Sigmoid colon (tissue), 7 donors: ENCODE measurements around the gene TNIK. TPM values are rescaled to one million over a fixed set of nuclear protein-coding genes. Genes with fewer than 3 reads are reported as not detected.

Source experiments
- DNase-seq: peaks from one replicate; pipeline ENCODE4 v3.0.0-alpha.2; 2019
- H3K27ac ChIP-seq, 4 donors: fragments of 200-600 bp; sonication (generic); one replicate each; pipeline ENCODE4 v1.5.1; 2016 to 2019; ENCODE audit warnings: mild to moderate bottlenecking in 1 of 4
- H3K27me3 ChIP-seq, 3 donors: fragments of 200-600 bp; sonication (generic); one replicate each; pipeline ENCODE4 v1.5.1; 2019; ENCODE audit warnings: mild to moderate bottlenecking in 1 of 3
- H3K36me3 ChIP-seq, 4 donors: fragments of 200-600 bp; sonication (generic); one replicate each; pipeline ENCODE4 v1.5.1; 2016 to 2019
- H3K4me1 ChIP-seq, 4 donors: fragments of 200-600 bp; sonication (generic); one replicate each; pipeline ENCODE4 v1.5.1; 2017 to 2019
- H3K4me3 ChIP-seq, 4 donors: fragments of 200-600 bp; sonication (generic); one replicate each; pipeline ENCODE4 v1.5.1; 2017 to 2019; ENCODE audit warnings: mild to moderate bottlenecking in 2 of 4, moderate library complexity in 1 of 4
- H3K9me3 ChIP-seq, 4 donors: fragments of 200-600 bp in 3 of 4; sonication (generic) in 3 of 4; one replicate each; pipeline versions ENCODE4 v1.5.1 to v1.6.1; 2013 to 2019
- EP300 ChIP-seq, 4 donors: sonication (generic); formaldehyde crosslinking; IDR thresholded peaks; one replicate each; pipeline ENCODE4 v1.6.1; 2017; ENCODE audit warnings: antibody characterized with exemption in 4 of 4
- POLR2A ChIP-seq, 2 donors: fragments of 450-650 bp; IDR thresholded peaks; one replicate each; pipeline ENCODE4 v1.6.1; 2016; ENCODE audit warnings: antibody characterized with exemption in 2 of 2, mild to moderate bottlenecking in 2 of 2, moderate library complexity in 2 of 2
- POLR2AphosphoS5 ChIP-seq, 4 donors: sonication (generic); formaldehyde crosslinking; IDR thresholded peaks; one replicate each; pipeline ENCODE4 v1.6.1; 2017; ENCODE audit warnings: antibody characterized with exemption in 4 of 4
- WGBS, 2 donors: extraction: QIAGEN DNeasy Blood & Tissue Kit; methylation state at CpG; one replicate each; pipeline ENCODE4 v1.1.7; 2013; 5-methylcytosine and 5-hydroxymethylcytosine counted together
- intact Hi-C: fragments of 100-400 bp; cut with DNase I; formaldehyde crosslinking; loops from one replicate; pipeline ENCODE4 v1.15.1; 2023
- polyA plus RNA-seq, 3 donors: library from polyadenylated mRNA; stranded (reverse); fragments of 200-250 nt; gene quantifications; one replicate each; pipeline ENCODE4 v1.2.3, GENCODE V29; 2013
- total RNA-seq, 4 donors: library from RNA; depleted of rRNA; stranded (reverse); fragments of >200 nt; gene quantifications; one replicate each; pipeline ENCODE4 v1.1.0, GENCODE V29; 2016
- TF ChIP-seq, protein P1 (sequence below), 4 experiments: fragments of 450-650 bp in 3 of 4; fragments of 200-600 bp in 1 of 4; IDR thresholded peaks; one replicate each; pipeline ENCODE4 v1.5.1; 2016 to 2019; ENCODE audit warnings: antibody characterized with exemption in 4 of 4, mild to moderate bottlenecking in 3 of 4, moderate library complexity in 2 of 4
- donor health status: healthy with polysubstance abuse.
- donor health status: Bipolar disorder and iron deficiency.
- donor health status: healthy.

The TNIK gene
- total and polyA plus RNA-seq, 7 donors, result 5.4 to 21.3 (median 9.2) TPM

DNA sequence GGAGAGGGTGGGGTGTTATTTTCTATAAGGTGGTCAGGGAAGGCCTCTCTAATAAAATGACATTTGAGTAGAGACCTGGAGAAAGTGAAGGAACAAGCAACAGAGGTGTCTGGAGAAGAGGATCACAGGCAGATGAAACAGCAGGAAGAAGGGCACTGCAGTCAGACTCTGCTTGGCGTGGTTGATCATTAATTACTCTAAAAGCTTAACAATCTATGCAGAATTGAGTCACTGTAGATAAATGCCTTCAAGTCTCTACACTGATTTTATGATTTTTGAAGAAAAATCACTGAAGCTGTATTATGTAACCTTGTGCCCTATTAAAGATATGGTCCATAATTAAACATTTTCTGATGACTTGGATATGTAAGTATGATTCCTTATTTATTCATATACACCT lies 114.2 kb downstream of the TNIK start:
- Histone ChIP-seq H3K27ac (no peak overlapping the region), H3K4me1 (peaks cover 0 to 7% (median 2%) of the 10 kb centered on the region in 4 donors), H3K9me3 (no peaks in the 10 kb centered on the region), H3K27me3 (no peaks in the 10 kb centered on the region), H3K36me3 (no peaks in the 10 kb centered on the region), H3K4me3 (no peak overlapping the region)
- no peak for DNase-seq
- intact Hi-C loops, result no loop called here
- TF ChIP-seq, protein P1, sequence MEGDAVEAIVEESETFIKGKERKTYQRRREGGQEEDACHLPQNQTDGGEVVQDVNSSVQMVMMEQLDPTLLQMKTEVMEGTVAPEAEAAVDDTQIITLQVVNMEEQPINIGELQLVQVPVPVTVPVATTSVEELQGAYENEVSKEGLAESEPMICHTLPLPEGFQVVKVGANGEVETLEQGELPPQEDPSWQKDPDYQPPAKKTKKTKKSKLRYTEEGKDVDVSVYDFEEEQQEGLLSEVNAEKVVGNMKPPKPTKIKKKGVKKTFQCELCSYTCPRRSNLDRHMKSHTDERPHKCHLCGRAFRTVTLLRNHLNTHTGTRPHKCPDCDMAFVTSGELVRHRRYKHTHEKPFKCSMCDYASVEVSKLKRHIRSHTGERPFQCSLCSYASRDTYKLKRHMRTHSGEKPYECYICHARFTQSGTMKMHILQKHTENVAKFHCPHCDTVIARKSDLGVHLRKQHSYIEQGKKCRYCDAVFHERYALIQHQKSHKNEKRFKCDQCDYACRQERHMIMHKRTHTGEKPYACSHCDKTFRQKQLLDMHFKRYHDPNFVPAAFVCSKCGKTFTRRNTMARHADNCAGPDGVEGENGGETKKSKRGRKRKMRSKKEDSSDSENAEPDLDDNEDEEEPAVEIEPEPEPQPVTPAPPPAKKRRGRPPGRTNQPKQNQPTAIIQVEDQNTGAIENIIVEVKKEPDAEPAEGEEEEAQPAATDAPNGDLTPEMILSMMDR (IDR thresholded peaks at IDR 0.05), result no peak
- TF ChIP-seq POLR2AphosphoS5 (IDR thresholded peaks at IDR 0.05) (no peak), POLR2A (IDR thresholded peaks at IDR 0.05) (no peak), EP300 (IDR thresholded peaks at IDR 0.05) (no peak)
- WGBS, 2 donors, result 78 to 91% methylated on average over 1 of the region's 1 CpG

DNA sequence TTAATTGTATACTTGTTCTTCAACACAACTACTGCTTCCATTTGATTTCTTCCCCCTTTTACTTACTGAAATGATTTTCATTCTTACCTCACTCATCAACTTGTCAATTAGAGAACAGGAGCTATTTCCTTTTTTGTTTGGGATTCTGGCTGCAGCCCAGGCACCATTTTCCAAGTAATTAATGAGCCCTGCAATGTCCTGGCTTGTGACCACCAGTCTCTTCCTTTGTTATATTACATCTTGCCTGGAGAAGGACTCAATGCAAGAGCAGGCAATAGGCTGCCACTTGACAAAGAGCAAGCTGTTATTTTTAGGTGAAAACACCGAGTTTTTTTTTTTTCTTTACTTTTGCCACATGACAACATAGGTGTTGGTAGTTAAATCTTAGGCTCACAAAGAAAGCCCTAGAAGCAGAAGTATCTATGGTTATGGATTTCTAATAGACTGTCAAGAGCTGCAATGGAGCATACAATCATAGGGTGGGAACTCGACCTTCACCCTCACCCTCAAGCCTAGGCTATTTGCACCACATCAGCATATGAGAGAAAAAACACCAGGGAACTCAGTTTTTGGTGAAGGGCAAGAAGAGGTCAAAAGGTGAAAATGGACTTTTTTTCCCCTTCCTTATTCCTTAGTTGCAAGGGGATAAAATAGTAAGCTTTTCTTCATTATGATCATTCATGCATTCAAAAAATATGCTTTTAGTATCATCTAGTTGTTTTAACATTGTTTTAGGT lies 114.9 kb downstream of the TNIK start:
- no peak for DNase-seq
- intact Hi-C loops, result no loop called here
- H3K27me3 ChIP-seq, result no peaks in the 10 kb centered on the region
- H3K36me3 ChIP-seq, result no peaks in the 10 kb centered on the region
- no peak overlapping the region for H3K27ac ChIP-seq
- H3K4me3 ChIP-seq, result no peak overlapping the region
- H3K9me3 ChIP-seq, result no peaks in the 10 kb centered on the region
- H3K4me1 ChIP-seq, result peaks cover 0 to 7% (median 2%) of the 10 kb centered on the region in 4 donors
- WGBS, 2 donors, result 83 to 84% methylated on average over 2 of the region's 2 CpGs
- TF ChIP-seq, protein P1 (IDR thresholded peaks at IDR 0.05), result no peak
- TF ChIP-seq POLR2AphosphoS5 (IDR thresholded peaks at IDR 0.05) (no peak), EP300 (IDR thresholded peaks at IDR 0.05) (no peak), POLR2A (IDR thresholded peaks at IDR 0.05) (no peak)

GRCh38 chr3:171343693-171344092 lies 116.5 kb downstream of the TNIK start:
- Histone ChIP-seq H3K36me3 (no peaks in the 10 kb centered on the region), H3K27ac (no peak overlapping the region), H3K4me1 (peaks cover 0 to 7% (median 2%) of the 10 kb centered on the region in 4 donors), H3K4me3 (no peak overlapping the region), H3K27me3 (no peaks in the 10 kb centered on the region), H3K9me3 (no peaks in the 10 kb centered on the region)
- 56 to 90% methylated on average over 1 of the region's 1 CpG for WGBS, 2 donors
- intact Hi-C loops, result no loop called here
- DNase-seq, result no peak
- TF ChIP-seq EP300 (IDR thresholded peaks at IDR 0.05) (no peak), POLR2A (IDR thresholded peaks at IDR 0.05) (no peak), POLR2AphosphoS5 (IDR thresholded peaks at IDR 0.05) (no peak)
- TF ChIP-seq, protein P1 (IDR thresholded peaks at IDR 0.05), result no peak

DNA sequence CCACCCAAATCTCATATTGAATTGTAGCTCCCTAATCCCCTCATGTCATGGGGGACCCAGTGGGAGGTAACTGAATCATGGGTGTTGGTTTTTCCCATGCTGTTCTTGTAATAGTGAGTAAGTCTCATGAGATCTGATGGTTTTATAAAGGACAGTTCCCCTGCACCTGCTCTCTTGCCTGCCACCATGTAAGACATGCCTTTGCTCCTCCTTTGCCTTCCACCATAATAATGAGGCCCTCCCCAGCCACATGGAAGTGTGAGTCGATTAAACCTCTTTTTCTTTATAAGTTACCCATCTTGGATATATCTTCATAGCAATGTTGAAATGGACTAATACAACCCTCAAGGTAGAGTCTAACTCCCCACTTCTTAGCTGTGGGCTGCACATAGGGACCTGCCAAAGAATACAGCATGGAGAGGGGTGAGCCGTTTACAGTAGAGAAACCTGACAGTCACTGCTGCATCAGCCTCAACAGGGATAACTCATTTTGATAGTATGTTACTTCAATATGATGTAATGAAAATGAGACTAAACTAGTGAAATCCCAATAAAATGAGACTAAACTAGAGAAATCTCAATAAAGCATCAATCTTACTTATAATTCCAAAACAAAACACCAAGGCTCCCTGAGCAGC lies 117.3 kb downstream of the TNIK start:
- 92 to 95% methylated on average over 2 of the region's 2 CpGs for WGBS, 2 donors
- peaks cover 0 to 6% (median 2%) of the 10 kb centered on the region in 4 donors for H3K4me1 ChIP-seq
- TF ChIP-seq POLR2AphosphoS5 (IDR thresholded peaks at IDR 0.05) (no peak), EP300 (IDR thresholded peaks at IDR 0.05) (no peak), POLR2A (IDR thresholded peaks at IDR 0.05) (no peak)
- TF ChIP-seq, protein P1 (IDR thresholded peaks at IDR 0.05), result no peak

More for the DNA sequence above, 117.3 kb downstream of the TNIK start:
- H3K27ac ChIP-seq, result no peak overlapping the region
- H3K36me3 ChIP-seq, result no peaks in the 10 kb centered on the region
- intact Hi-C loops, result no loop called here
- no peak for DNase-seq
- no peaks in the 10 kb centered on the region for H3K9me3 ChIP-seq
- H3K27me3 ChIP-seq, result no peaks in the 10 kb centered on the region
- no peak overlapping the region for H3K4me3 ChIP-seq
